GM12872 (cell line): ENCODE measurements around the gene SPATA3.

Source experiments
- CTCF ChIP-seq: IDR thresholded peaks from 3 replicates; pipeline ENCODE4 v1.5.1; 2011; ENCODE audit warnings: low read depth, mild to moderate bottlenecking, low read length, moderate library complexity; ENCODE audit not compliant: insufficient read depth

Gene SPATA3

GRCh38 chr2:231056453-231057416 is 60.8 kb downstream of the SPATA3 start, which contains the start of gene PSMD1:
PSMD1 (plus strand) TSS chr2:231056867; CDS start chr2:231057026, 159 bp downstream.
- peak; percentile 96 for TF ChIP-seq CTCF

- TF ChIP-seq CTCF, result no peak
These were observed 61.7 kb downstream of the SPATA3 start for GRCh38 chr2:231057590-231057989.
